ENCODE results near the gene AR. TPM values are rescaled to one million over a fixed set of nuclear protein-coding genes. Genes with fewer than 3 reads are reported as not detected.
A peak's percentile ranks its signal among the peaks of the same experiment; 100 is the strongest.

The AR gene
- total RNA-seq, 1 donor from 2014 or later: 3.5 TPM

- no peak for DNase-seq (ENCODE audit: extremely low read depth, low read depth, low spot score)
Measured at GRCh38 chrX:67564475-67564874, 20.7 kb downstream of the AR start.

GRCh38 chrX:67568769-67569168 is 24.9 kb downstream of the AR start:
- no peak for DNase-seq (ENCODE audit: extremely low read depth, low read depth, low spot score)

GRCh38 chrX:67570839-67571238 is 27.0 kb downstream of the AR start:
- DNase-seq (ENCODE audit: extremely low read depth, low read depth, low spot score): no peak

GRCh38 chrX:67574696-67575095 is 30.9 kb downstream of the AR start:
- DNase-seq (ENCODE audit: extremely low read depth, low read depth, low spot score): no peak

DNA sequence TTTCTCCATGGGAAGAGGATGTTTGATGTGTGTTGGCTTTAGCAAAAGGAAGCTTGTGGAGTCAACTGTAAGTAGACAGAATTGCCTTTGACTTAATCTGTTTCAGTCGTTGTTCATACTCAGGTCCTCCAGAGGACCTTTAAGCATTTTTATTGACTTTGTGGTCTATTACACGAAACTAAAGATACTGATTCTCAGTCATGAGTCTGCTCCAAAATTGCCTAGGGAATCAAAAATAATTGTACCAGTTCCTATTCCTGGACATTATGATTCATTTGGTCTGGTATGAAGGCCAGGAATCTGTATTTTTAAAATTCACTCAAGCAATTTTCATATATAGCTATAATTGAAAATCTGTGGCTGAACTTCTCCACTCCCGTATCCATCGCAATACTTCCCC is 38.6 kb downstream of the AR start:
- DNase-seq (ENCODE audit: extremely low read depth, low read depth, low spot score): no peak

DNA sequence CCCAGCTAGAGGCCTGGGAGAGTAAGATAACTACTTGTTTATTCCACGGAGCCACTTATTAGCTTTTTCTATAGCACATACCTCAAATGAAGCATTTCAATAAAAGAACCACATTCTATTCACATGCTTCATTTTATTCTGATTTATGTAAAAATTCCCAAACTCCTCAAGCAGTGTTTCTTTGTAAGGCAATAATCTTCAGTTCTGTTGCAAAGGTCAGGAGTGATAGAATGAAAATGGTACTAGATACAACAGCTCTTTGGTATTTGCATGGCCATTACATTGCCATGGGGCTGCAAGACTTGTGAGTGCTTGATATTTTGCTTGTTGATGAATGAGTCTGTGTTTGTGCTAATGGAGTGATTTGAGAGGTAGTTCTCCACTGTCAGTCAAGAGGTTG is 39.4 kb downstream of the AR start:
- no peak for DNase-seq (ENCODE audit: extremely low read depth, low read depth, low spot score)

DNA sequence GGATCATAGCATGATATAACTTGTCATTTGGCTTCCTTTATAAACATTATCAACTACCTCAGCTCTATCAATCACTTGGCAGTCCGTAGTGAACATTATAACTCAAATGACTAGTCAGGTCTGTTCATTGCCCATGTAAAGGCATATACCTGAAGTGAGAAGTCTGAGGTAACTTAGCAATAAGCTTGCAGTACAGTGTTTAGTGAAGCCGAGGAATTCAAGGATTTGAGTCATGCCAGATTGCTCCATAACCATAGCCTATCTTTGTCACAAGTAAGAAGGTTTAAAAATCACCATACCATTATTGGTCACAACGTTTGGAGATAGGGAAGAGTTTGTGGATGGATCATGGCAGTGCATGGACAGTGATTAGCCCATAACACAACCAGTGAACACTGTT is 41.6 kb downstream of the AR start:
- DNase-seq (ENCODE audit: extremely low read depth, low read depth, low spot score): no peak

DNA sequence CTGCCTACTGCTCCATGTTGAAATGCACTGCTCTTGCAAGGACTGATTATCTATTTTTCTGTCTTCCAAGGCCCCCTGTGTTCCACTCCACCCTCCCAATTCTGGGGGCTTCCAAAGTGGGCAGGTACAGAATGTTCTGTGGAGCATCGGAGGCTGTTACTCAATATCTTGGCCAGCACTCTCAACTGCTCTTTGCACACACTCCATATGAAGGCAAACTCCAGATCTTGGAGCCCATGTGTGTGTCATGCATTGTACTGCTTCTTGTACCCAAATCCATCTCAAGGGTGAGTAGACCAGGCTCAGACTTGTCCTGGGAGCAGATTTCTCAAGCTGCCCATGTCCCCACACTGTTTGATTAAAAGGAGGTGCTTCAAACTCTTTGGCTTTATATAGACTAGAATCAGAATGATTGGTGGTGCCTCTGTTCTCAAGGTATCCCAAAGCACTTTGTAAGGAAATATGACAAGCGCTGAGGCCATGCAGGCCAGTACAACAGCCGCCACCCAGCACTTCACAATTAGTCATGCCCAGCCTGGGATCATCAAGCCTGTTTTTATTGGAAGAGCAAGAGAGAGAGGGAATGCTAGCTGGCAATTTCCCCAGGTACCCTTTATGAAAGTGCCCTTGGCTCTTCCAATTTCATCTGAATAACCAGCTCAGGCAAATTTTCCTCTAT is 44.3 kb downstream of the AR start:
- no peak for DNase-seq (ENCODE audit: extremely low read depth, low read depth, low spot score)

DNA sequence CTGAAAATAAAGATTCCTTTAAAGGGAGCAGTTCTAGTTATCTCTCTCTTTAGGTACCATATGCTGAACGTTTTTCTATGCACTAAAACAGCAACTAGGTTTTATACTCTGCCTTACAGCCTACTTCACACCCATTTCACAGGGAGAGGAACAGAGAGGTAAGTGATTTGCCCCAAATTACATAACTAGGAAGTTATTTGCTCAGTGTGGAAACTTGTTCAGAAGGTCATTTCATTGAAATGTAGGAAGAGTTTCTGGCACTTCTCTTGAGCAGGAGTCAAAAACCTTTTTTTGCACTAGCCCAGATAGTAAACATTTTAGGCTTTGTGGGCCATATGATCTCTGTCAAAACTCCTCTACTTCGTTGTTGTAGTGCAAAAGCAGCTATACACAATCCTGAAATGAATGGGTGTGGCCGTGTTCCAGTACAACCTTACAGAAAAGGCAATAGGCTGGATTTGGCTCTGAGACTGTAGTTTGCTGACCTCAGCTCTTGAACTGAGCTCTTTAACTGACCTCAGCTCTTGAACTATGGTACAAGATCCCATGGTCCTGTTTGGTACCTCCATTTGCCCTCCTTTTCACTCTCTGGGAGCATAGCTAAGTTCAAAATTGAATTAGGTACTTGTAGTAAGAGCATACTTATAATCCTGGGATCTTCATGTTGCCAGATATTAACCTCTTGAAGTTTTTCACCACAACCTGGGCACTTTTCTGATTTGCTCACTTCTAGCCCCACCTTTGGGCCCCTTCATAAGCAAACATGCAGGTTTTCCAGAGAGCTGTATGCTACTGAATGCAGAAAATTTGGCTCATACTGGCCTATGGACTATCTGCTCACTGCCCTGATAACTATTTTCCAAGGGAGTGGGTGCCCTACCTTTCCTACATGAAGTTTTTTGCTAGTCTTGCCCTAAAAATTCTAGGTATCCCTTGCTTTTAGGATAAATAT is 53.3 kb downstream of the AR start:
- no peak for DNase-seq (ENCODE audit: extremely low read depth, low read depth, low spot score)

- DNase-seq (ENCODE audit: extremely low read depth, low read depth, low spot score): no peak
Measured at GRCh38 chrX:67599532-67599931, 55.7 kb downstream of the AR start.

DNA sequence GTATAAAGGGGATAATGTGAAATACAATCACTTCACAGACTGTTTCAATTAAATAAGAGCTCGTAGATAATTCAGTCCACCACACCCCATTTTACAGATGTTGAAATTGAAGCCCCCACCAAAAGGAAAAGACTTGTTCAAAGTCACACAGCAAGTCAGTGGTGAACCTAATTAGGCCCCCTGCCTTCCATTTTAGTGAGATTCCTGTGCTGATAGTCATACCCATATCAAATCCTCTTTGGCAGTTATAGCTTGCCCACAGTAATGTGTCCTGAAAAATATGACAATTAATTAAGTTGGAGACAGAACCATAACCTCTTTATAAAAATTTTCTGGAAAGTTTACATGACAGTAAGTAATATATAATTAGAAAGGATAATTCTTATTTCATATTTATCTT is 58.0 kb downstream of the AR start:
- DNase-seq (ENCODE audit: extremely low read depth, low read depth, low spot score): no peak

GRCh38 chrX:67604979-67605703 is 61.3 kb downstream of the AR start:
- DNase-seq (ENCODE audit: extremely low read depth, low read depth, low spot score): no peak

DNA sequence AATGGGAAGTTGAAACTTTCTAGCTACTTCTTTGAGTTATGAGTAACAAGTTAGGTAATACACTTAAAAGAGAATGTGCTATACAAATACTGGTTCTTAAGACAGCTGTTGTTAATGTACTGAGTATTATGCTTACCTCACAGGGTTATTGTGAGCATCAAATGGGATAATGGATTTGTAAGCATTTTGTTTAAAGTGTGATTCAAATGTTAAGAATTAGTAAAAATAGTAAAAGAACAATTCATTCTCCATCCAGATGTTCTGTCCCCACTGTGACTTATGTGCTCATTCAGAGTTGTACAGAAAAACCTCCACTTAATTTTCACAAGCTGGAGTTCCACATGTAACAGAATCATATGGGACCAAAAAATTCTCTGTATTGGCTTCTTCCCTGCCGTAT is 63.6 kb downstream of the AR start:
- DNase-seq (ENCODE audit: extremely low read depth, low read depth, low spot score): no peak

DNA sequence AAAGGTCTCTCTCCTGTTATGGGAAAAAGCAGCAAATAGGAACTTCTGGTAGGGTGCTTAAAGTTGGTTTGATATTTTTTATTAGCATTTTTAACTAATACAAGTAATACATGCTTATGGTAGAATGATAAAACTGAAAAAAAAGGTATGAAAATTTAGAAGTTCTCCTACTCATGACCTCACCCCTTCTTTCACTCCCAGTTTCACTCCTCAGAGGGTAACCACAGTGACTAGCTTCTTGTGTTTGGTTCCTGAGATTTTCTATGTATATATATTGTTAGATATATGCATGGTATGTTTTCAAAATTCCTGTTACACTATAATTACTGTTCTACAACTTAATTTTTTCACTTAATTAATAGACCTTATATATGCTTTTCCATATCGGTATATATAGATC is 66.5 kb downstream of the AR start:
- DNase-seq (ENCODE audit: extremely low read depth, low read depth, low spot score): no peak

GRCh38 chrX:67612231-67612630 is 68.4 kb downstream of the AR start:
- no peak for DNase-seq (ENCODE audit: extremely low read depth, low read depth, low spot score)

GRCh38 chrX:67613366-67613765 is 69.5 kb downstream of the AR start:
- no peak for DNase-seq (ENCODE audit: extremely low read depth, low read depth, low spot score)

DNA sequence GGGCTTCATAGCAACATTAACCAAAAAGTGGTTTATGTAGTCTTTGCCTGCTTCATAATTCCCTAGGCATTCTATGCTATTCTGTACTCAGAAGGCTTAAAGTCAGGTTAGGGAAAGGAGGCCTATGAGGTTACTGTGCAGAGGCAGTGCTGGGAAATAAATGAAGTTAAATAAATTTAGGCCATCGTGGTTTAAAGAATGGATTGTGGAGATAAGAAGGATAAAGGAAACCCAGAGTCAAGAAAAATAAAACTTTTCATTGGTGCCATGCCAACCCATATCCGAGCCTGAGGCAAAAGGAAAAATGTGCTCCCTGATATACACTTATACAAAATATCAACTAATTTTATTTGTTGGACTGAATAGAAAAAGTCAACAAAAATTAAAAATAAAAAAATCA is 70.2 kb downstream of the AR start:
- DNase-seq (ENCODE audit: extremely low read depth, low read depth, low spot score): no peak

GRCh38 chrX:67614423-67614822 is 70.6 kb downstream of the AR start:
- peak; percentile 37 for DNase-seq (ENCODE audit: extremely low read depth, low read depth, low spot score)

DNA sequence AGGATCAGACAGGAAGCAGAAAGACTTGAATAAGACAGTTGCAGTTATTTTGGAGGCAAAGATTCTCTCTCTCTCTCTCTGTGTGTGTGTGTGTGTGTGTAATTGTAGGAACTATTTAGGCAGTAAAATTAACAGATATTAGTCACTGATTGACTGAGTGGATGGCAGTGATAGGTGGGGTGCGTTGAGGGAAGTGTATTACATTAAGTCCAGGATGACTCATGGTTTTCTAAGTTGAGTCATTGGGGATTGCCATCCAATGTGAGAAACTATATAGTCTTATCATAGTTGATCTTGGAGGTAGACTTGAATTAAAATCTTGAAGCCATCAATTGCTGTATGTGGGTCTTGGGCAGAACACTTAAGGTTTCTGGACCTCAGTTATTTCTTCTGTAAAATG is 75.4 kb downstream of the AR start:
- no peak for DNase-seq (ENCODE audit: extremely low read depth, low read depth, low spot score)

DNA sequence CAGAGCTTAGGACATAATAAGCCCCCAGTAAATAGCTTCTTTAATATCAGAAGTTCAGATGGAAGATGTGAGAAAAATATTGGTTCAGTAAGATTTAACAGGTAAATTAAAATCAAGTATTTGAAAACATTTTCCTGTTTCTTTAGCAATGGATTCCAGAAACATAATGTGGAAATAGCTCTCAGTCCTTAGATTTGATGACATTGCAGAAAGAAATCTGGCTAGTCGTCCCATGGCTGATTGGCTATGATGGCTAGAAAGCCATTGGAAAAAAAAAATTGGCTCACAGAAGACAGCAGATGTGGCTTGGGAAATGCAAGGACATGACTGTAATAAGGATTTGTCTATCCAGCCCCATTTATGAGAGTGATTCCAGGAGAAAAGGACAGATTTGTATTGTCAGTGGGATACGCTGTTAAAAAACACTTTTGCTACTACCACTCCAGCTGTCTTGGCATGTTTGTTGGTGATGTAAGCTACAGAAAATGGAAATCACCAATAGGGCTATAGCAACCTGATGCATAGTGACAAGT is 78.3 kb downstream of the AR start:
- no peak for DNase-seq (ENCODE audit: extremely low read depth, low read depth, low spot score)

GRCh38 chrX:67624325-67624724 is 80.5 kb downstream of the AR start:
- no peak for DNase-seq (ENCODE audit: extremely low read depth, low read depth, low spot score)

Data from glomerular endothelial cell (primary cell).